Measurements from ENCODE around the gene MUL1. TPM values are rescaled to one million over a fixed set of nuclear protein-coding genes. Genes with fewer than 3 reads are reported as not detected.

Gene MUL1
- total and polyA plus RNA-seq, 2 of the 4 experiments (the other 2 are of a cell fraction): 20.7 to 21.1 TPM

- H4K20me1 ChIP-seq (ENCODE audit: insufficient read depth, low read length): peaks cover 10% of the 10 kb centered on the region; the same call in 1 of the 2 replicates
- H4K5ac ChIP-seq (ENCODE audit: low read depth, low read length): no peak overlapping the region
- no peak overlapping the region for H3K4me3 ChIP-seq (ENCODE audit: insufficient read depth, low read depth, low read length)
- no peak overlapping the region for H3K14ac ChIP-seq (replicated peaks; ENCODE audit: low read depth, low read length)
- in situ Hi-C loops (cut with MboI; ENCODE audit: low sequenced_read_pairs) (loop anchor here (10.0 kb wide), 1 partner anchor 583 kb away; no protein-coding TSS in a partner anchor), intact Hi-C loops (cut with micrococcal nuclease) (no loop called here), dilution Hi-C loops (cut with HindIII; ENCODE audit: low sequenced_read_pairs, unreplicated experiment) (no loop called here)
- no peak overlapping the region for H3K23ac ChIP-seq (ENCODE audit: low read depth, low read length)
- no peak overlapping the region for H2AFZ ChIP-seq (replicated peaks; ENCODE audit: low read length, poor library complexity)
- no CpG with 5 or more reads among the region's 6 CpGs for WGBS, 2 experiments (ENCODE audit: extremely low coverage in 2 of 2, insufficient read length in 1 of 2)
- peaks cover 0 to 8% of the 10 kb centered on the region in 2 experiments; a peak in 2 of 4 replicates for H3K79me1 ChIP-seq (ENCODE audit: low read depth in 1 of 2, low read length in 2 of 2)
- H2BK120ac ChIP-seq (ENCODE audit: low read depth, low read length): no peak overlapping the region
- peaks cover 36% of the 10 kb centered on the region for H3K36me3 ChIP-seq (ENCODE audit: control insufficient read depth, insufficient read depth, low read length)
- H3K9me3 ChIP-seq (ENCODE audit: control insufficient read depth, insufficient read depth, low read length): no peaks in the 10 kb centered on the region
- DNase-seq (no peak), ATAC-seq (ENCODE audit: low read depth) (no peak)
- CTCF ChIA-PET: no interaction called here
- no TSS peak for BruUV-seq (replicated peaks)
- no peak overlapping the region for H4K91ac ChIP-seq (ENCODE audit: insufficient read depth, low read depth, low read length)
- H3K4ac ChIP-seq (ENCODE audit: low read depth, low read length): no peak overlapping the region
- no peak overlapping the region for H2AK9ac ChIP-seq (replicated peaks; ENCODE audit: low read depth, low read length, poor library complexity)
- H3K27me3 ChIP-seq (ENCODE audit: control insufficient read depth, insufficient read depth, low read length): no peaks in the 10 kb centered on the region
- POLR2A ChIA-PET (ENCODE audit: unreplicated experiment): no interaction called here
- no peak overlapping the region for H3K56ac ChIP-seq (ENCODE audit: extremely low read depth, insufficient read depth, low read length)
- H3K9me1 ChIP-seq (ENCODE audit: insufficient read depth, low read length): peaks cover 17% of the 10 kb centered on the region
- H3K9ac ChIP-seq (ENCODE audit: low read depth, low read length): no peak overlapping the region
- H2BK15ac ChIP-seq (ENCODE audit: low read depth, low read length): no peak overlapping the region; the same call in 2 of the 3 replicates
- H2BK20ac ChIP-seq (ENCODE audit: low read depth, low read length): 0 out of 2 replicates have a peak overlapping the region, but pooled peaks have one; percentile 5
- no peak overlapping the region for H3K27ac ChIP-seq (ENCODE audit: insufficient read depth, low read length)
- no peak overlapping the region for H3K18ac ChIP-seq (ENCODE audit: low read depth, low read length)
- H4K8ac ChIP-seq (ENCODE audit: low read depth in 2 of 2, low read length in 2 of 2): no peak overlapping the region
- H2AK5ac ChIP-seq (ENCODE audit: low read depth, low read length): no peak overlapping the region
- no peak for TF ChIP-seq MAZ (IDR thresholded peaks at IDR 0.05; ENCODE audit: borderline replicate concordance, low read depth, low read length)
- TF ChIP-seq CEBPB (IDR thresholded peaks at IDR 0.05; ENCODE audit: low read depth, low read length): no peak
- no peak for TF ChIP-seq CHD1 (IDR thresholded peaks at IDR 0.05; ENCODE audit: low read depth, low read length)
- TF ChIP-seq RFX5 (IDR thresholded peaks at IDR 0.05; ENCODE audit: low read depth, low read length): no peak
- TF ChIP-seq USF2 (IDR thresholded peaks at IDR 0.05; ENCODE audit: low read depth, low read length): no peak
- TF ChIP-seq BHLHE40 (IDR thresholded peaks at IDR 0.05; ENCODE audit: low read depth, low read length): no peak
- TF ChIP-seq NFE2L2 (IDR thresholded peaks at IDR 0.05; ENCODE audit: low read depth, low read length): no peak
- TF ChIP-seq RAD21 (IDR thresholded peaks at IDR 0.05; ENCODE audit: low read length): no peak
- TF ChIP-seq ELK1 (IDR thresholded peaks at IDR 0.05; ENCODE audit: borderline replicate concordance, low read depth, low read length): no peak
- TF ChIP-seq MAFK (IDR thresholded peaks at IDR 0.05; ENCODE audit: low read depth, low read length): no peak
- TF ChIP-seq FOS (IDR thresholded peaks at IDR 0.05; ENCODE audit: low read depth, low read length): no peak
- no peak for TF ChIP-seq MXI1 (IDR thresholded peaks at IDR 0.05; ENCODE audit: borderline replicate concordance, low read depth, low read length)
- H3K4me1 ChIP-seq (ENCODE audit: control insufficient read depth, insufficient read depth, low read length): peaks cover 19% of the 10 kb centered on the region
- no peak overlapping the region for H3K4me2 ChIP-seq (ENCODE audit: low read depth, low read length)
- no peak overlapping the region for H2BK5ac ChIP-seq (ENCODE audit: low read depth, low read length, poor library complexity, severe bottlenecking)
Measured at GRCh38 chr1:20497506-20497905, 10.4 kb downstream of the MUL1 start.

Data from IMR-90 (cell line).